HL-60/S4 (cell line): ENCODE results near the gene BARX1.
"Not testable (repeated sequence)": the region's sequence is repeated elsewhere in the genome, so short reads cannot be mapped to it uniquely, and the experiment has no call there.

Experiments
- in situ Hi-C: fragments of 300-500 bp; cut with MboI; formaldehyde crosslinking; loops from 2 replicates; pipeline ENCODE4 v1.14.3; 2022; ENCODE audit warnings: low sequenced_read_pairs

Gene BARX1

GRCh38 chr9:93968451-93969327 is 13.5 kb upstream of the BARX1 start:
- in situ Hi-C loops: no loop called here

- in situ Hi-C loops: no loop called here
These were observed 12.1 kb upstream of the BARX1 start for GRCh38 chr9:93967020-93967803.

GRCh38 chr9:93965830-93966577 is 10.8 kb upstream of the BARX1 start:
- in situ Hi-C loops: no loop called here

- in situ Hi-C loops: no loop called here
These were observed 9.5 kb upstream of the BARX1 start for GRCh38 chr9:93964685-93965084.

GRCh38 chr9:93963969-93964368 is 8.8 kb upstream of the BARX1 start:
- in situ Hi-C loops: no loop called here

- in situ Hi-C loops: not testable (repeated sequence)
These were observed 8.3 kb upstream of the BARX1 start for GRCh38 chr9:93963489-93963888.

- in situ Hi-C loops: no loop called here
These were observed 7.6 kb upstream of the BARX1 start for GRCh38 chr9:93962561-93963440.

GRCh38 chr9:93962017-93962416 is 6.9 kb upstream of the BARX1 start:
- in situ Hi-C loops: no loop called here

- in situ Hi-C loops: no loop called here
These were observed 6.1 kb upstream of the BARX1 start for GRCh38 chr9:93960971-93961841.

- in situ Hi-C loops: no loop called here
These were observed 5.2 kb upstream of the BARX1 start for GRCh38 chr9:93960221-93960970.

- in situ Hi-C loops: no loop called here
These were observed 4.6 kb upstream of the BARX1 start for GRCh38 chr9:93959739-93960154.

GRCh38 chr9:93958819-93959682 is 3.9 kb upstream of the BARX1 start:
- in situ Hi-C loops: no loop called here

GRCh38 chr9:93958121-93958818 is 3.1 kb upstream of the BARX1 start:
- in situ Hi-C loops: no loop called here

- in situ Hi-C loops: no loop called here
These were observed 1.0 kb upstream of the BARX1 start for GRCh38 chr9:93955981-93956784.

- in situ Hi-C loops: no loop called here
These were observed 607 bp downstream of the BARX1 start for GRCh38 chr9:93954434-93955061.
